ENCODE results near the gene FGFR1OP2.
A peak's percentile ranks its signal among the peaks of the same experiment; 100 is the strongest.
"Not testable (repeated sequence)": the region's sequence is repeated elsewhere in the genome, so short reads cannot be mapped to it uniquely, and the experiment has no call there.

The FGFR1OP2 gene

DNA sequence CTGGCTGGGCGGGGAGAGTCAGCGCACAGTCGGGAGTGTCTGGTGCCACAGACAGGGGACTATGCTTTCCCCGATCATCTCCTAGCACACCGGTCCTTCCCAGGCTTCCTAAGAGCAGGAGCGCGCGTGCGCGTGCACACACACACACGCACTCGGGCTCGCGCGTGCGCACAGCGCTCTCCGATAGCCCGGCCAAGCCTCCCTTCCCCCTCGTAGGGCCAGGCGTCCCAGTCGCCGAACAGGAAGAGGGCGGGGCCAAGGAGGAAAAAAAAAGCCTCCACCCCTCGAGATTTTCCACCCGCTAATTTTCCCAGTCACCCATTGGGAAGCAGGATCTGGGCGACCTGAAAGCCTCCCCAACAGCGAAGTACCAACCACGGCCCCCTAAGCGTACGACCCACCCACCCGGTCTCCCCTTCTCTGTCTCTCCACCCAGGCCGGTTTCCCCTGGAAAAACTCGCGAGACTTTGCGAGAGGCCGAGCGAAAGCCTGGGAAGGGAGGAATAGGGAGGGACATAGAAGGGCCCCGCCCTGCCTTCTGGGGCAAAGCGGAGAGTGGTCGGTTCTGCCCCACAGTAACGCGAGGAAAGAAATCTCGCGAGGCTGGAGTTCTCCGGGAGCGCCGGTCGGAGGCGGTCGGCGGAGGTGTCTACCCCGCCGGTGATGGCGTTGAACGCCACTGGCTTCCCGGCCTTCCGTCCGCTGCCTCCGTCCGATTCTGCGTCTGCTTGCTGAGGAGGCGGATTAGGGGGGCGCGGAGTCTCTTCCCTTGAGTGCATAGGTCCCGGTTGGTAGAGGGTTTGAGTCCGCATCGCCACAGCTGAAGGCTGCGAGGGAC lies at the start of gene FGFR1OP2, which contains the start of gene INTS13:
TSS of gene FGFR1OP2 (plus strand) at position 608 of the 838 bp plus-strand sequence. CDS start 15,689 bp downstream, outside the sequence.
TSS of gene INTS13 (minus strand) at position 119 of the 838 bp plus-strand sequence. CDS start 1,178 bp downstream, outside the sequence.
- Histone ChIP-seq H3K4me1 (ENCODE audit: insufficient read depth, low read length) (peaks cover 4% of the 10 kb centered on the region; the same call in 1 of the 2 replicates), H3K9ac (ENCODE audit: low read depth, low read length) (peak within 1 kb of the TSS; percentile 100), H3K9me3 (ENCODE audit: control insufficient read depth, insufficient read depth, low read length) (no peaks in the 10 kb centered on the region), H3K36me3 (ENCODE audit: insufficient read depth, low read length) (no peaks in the 10 kb centered on the region)

DNA sequence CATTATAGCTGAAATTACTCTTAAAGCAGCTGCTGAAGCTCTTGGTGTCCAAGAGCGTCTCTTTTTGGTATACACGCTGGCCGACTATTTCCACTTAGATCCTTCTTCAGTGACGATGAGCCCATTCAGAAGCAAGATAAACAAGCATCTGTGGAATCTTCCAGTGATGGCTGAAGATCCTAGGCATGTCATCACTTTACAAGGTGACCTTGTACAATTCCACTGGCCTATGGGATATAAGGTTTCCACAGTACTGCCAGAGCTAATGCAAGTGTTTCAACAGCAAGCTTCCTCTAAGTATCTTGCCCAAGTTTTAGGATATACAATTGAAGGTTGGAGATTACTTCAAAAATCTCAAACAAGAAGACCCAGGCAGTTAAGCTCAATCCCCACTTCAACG lies 47.5 kb upstream of the FGFR1OP2 start:
- Histone ChIP-seq H3K36me3 (ENCODE audit: insufficient read depth, low read length) (no peaks in the 10 kb centered on the region), H3K9me3 (ENCODE audit: control insufficient read depth, insufficient read depth, low read length) (no peaks in the 10 kb centered on the region), H3K9ac (ENCODE audit: low read depth, low read length) (no peak overlapping the region), H3K4me1 (ENCODE audit: insufficient read depth, low read length) (no peaks in the 10 kb centered on the region)

DNA sequence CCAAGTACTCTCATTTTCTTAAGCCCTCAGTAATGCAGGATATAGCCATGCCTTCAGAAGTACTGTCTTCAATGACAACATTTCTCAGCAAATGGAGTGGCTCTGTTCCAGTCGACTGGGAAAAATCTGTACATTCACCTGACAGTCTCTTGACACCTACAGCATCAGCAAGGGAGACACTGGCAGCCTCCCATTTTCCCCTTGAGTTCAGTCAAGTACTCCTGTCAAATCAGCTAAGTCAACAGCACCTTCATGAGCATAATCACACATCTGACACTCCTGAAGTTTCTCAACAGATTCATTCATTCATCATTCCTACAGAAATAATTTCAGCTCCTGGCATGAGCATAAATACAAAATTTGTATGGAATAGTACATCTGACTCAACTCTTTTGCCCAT lies 46.6 kb upstream of the FGFR1OP2 start:
- Histone ChIP-seq H3K4me1 (ENCODE audit: insufficient read depth, low read length) (no peaks in the 10 kb centered on the region), H3K9ac (ENCODE audit: low read depth, low read length) (no peak overlapping the region), H3K9me3 (ENCODE audit: control insufficient read depth, insufficient read depth, low read length) (no peaks in the 10 kb centered on the region), H3K36me3 (ENCODE audit: insufficient read depth, low read length) (no peaks in the 10 kb centered on the region)

DNA sequence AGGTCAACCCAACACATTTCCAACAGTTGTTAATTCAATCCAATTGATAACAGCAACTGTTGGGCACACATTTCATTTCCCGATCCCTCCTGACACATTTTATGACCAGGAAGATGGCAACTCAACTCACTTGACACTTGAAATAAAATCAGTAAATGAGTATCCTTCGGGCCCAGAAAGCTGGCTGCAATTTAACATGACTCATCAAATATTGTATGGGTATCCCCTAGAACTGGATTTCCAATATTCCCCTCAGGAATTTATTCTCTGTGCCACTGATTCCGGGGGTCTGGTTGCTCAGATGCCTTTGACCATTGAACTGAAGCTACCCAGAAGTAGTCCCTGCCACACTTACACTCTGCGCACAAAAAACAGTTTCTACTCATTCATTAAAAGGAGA lies 42.6 kb upstream of the FGFR1OP2 start:
- no peak overlapping the region for H3K9ac ChIP-seq (ENCODE audit: low read depth, low read length)
- H3K36me3 ChIP-seq (ENCODE audit: insufficient read depth, low read length), result 0 out of 2 replicates have a peak, but pooled peaks cover 5% of the 10 kb centered on the region
- H3K9me3 ChIP-seq (ENCODE audit: control insufficient read depth, insufficient read depth, low read length), result no peaks in the 10 kb centered on the region
- H3K4me1 ChIP-seq (ENCODE audit: insufficient read depth, low read length), result no peaks in the 10 kb centered on the region

DNA sequence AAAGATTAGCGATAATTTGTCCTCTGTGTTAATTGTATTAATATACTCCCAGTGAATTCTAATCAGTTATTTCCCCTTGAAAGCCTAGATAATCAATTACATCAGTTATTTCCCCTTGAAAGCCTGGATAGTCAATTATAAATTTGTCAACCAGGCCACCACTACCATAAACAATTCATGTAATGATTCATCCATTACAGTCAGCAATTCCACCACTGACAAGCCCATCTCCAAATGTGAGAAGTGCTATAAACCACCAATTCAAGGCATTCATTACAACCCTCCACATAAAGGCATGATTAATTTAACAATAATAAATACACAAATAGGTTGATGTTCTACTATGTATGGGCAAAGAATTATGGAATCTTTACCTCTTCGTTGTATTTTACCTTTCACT lies 41.4 kb upstream of the FGFR1OP2 start:
- no peak overlapping the region for H3K9ac ChIP-seq (ENCODE audit: low read depth, low read length)
- H3K4me1 ChIP-seq (ENCODE audit: insufficient read depth, low read length), result no peaks in the 10 kb centered on the region
- 0 out of 2 replicates have a peak, but pooled peaks cover 5% of the 10 kb centered on the region for H3K36me3 ChIP-seq (ENCODE audit: insufficient read depth, low read length)
- H3K9me3 ChIP-seq (ENCODE audit: control insufficient read depth, insufficient read depth, low read length), result no peaks in the 10 kb centered on the region

DNA sequence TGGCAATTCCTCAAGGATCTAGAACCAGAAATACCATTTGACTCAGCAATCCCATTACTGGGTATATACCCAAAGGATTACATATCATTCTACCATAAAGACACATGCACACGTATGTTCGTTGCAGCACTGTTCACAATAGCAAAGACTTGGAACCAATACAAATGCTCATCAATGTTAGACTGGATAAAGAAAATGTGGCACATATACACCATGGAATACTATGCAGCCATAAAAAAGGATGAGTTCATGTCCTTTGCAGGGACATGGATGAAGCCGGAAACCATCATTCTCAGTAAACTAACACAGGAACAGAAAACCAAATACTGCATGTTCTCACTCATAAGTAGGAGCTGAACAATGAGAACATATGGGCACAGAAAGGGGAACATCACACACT lies 34.9 kb upstream of the FGFR1OP2 start:
- H3K4me1 ChIP-seq (ENCODE audit: insufficient read depth, low read length); H3K36me3 ChIP-seq (ENCODE audit: insufficient read depth, low read length); H3K9ac ChIP-seq (ENCODE audit: low read depth, low read length); H3K9me3 ChIP-seq (ENCODE audit: control insufficient read depth, insufficient read depth, low read length): not testable (repeated sequence)

DNA sequence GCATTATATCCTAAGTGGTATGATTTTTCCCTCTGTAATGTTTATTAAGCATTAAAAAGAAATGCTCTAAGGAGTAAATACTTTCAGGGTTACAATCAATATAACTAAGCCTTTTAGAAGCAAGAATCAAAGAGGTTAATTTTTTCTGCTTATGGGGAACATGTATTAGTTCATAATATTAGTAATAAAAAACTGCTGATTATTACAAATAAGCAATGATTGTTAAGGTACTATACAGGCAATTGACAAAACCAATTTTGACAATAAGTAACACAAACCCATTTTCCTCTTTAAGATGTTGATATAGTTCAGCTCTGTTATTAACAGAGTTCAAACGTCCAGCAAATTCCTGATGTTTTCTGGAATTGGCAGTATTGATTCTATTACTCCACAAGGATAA lies 32.2 kb upstream of the FGFR1OP2 start:
- no peaks in the 10 kb centered on the region for H3K4me1 ChIP-seq (ENCODE audit: insufficient read depth, low read length)
- no peaks in the 10 kb centered on the region for H3K9me3 ChIP-seq (ENCODE audit: control insufficient read depth, insufficient read depth, low read length)
- peaks cover 7% of the 10 kb centered on the region; the same call in 1 of the 2 replicates for H3K36me3 ChIP-seq (ENCODE audit: insufficient read depth, low read length)
- no peak overlapping the region for H3K9ac ChIP-seq (ENCODE audit: low read depth, low read length)

DNA sequence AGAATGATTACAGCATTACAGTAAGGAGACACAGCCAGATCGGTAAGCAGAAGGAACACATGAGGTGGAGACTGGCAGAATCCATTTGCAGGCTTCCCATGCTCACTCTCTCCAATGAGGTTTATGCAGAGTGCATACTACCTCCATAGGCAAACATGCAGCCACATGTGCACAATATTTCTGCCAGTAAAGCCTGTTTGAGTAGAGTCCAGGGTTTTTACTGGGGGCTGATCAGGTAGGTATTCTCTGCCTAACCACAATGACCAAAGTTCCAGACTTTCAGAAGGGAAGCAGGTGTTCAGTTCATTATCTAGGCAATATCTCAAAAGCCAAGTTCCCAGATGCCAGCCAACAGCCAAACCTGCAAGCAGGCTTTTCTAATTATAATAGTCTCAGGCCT lies 31.6 kb upstream of the FGFR1OP2 start:
- Histone ChIP-seq H3K4me1 (ENCODE audit: insufficient read depth, low read length) (no peaks in the 10 kb centered on the region), H3K9ac (ENCODE audit: low read depth, low read length) (no peak overlapping the region), H3K36me3 (ENCODE audit: insufficient read depth, low read length) (peaks cover 8% of the 10 kb centered on the region; the same call in 1 of the 2 replicates), H3K9me3 (ENCODE audit: control insufficient read depth, insufficient read depth, low read length) (no peaks in the 10 kb centered on the region)

DNA sequence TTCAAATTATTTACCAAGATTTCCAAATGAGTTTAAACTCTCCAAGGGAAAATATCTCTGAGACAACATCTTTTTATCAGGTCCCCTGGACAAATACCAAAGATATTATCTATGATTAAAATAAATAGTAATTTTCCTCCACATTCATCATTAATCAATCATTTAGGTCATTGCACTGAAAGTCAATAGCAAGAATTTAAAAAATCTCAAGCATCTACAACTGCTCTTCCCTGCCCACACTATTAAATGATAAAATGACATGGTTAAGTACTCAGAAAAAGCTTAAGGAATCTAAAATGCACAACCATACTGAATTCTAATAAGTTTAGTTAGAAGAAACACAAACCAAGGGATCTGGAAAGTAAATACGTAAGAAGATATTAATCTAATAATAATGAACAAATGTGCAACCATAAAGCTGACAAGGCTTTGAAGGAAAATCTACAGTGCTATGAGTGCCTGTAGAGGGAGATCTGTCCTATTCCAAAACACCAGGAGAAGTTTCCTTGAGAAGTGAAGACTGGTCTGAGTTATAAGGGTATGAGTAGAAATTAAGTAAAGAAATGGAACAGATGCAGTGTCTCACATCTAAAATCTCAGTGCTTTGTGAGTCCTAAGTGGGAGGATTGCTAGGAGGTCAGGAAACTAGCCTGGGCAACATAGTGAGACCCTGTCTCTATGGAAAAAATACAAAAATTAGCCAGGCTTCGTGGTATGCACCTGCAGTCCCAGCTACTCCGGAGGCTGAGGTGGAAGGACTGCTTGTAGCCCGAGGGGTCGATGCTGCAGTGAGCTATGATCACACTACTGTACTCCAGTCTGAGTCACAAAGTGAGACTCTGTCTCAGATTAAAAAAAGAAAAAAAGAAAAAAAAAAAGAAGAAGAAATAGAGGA lies 19.7 kb upstream of the FGFR1OP2 start:
- Histone ChIP-seq H3K36me3 (ENCODE audit: insufficient read depth, low read length) (peaks cover 7% of the 10 kb centered on the region; the same call in 1 of the 2 replicates), H3K9me3 (ENCODE audit: control insufficient read depth, insufficient read depth, low read length) (no peaks in the 10 kb centered on the region), H3K4me1 (ENCODE audit: insufficient read depth, low read length) (no peaks in the 10 kb centered on the region), H3K9ac (ENCODE audit: low read depth, low read length) (no peak overlapping the region)

DNA sequence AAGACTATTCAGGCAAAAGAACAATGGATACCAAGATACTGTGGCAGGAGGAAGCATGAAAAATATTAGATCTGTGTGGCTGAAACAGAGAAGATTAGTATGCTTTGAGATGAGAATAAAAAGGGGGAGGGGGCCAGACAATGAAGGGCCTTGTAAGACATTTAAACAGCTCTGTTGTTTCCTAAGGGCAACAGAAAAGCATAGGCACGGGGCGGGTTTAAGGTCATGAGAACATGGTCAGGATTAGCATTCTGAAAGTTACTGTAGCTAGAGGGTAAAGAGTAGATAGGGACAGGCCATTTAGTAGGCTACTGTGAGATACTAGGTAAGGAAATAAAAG lies 19.1 kb upstream of the FGFR1OP2 start:
- H3K9me3 ChIP-seq (ENCODE audit: control insufficient read depth, insufficient read depth, low read length), result no peaks in the 10 kb centered on the region
- H3K36me3 ChIP-seq (ENCODE audit: insufficient read depth, low read length), result peaks cover 7% of the 10 kb centered on the region; the same call in 1 of the 2 replicates
- no peak overlapping the region for H3K9ac ChIP-seq (ENCODE audit: low read depth, low read length)
- no peaks in the 10 kb centered on the region for H3K4me1 ChIP-seq (ENCODE audit: insufficient read depth, low read length)

DNA sequence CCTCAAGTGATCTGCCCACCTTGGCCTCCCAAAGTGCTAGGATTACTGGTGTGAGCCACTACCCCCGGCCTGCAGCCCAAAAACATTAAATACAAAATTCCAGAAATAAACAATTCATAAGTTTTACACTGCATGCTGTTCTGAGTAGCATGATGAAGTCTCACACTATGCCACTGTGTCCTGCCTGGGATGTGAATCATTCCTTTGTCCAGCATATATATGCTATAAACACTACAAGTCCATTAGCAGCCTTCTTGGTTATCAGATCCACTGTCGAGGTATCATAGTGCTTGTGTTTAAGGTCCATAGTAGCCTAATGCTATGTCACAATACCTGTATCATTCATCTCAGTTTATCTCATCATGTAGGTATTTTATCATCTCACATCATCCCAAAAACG lies 16.4 kb upstream of the FGFR1OP2 start:
- H3K4me1 ChIP-seq (ENCODE audit: insufficient read depth, low read length), result no peaks in the 10 kb centered on the region
- peaks cover 9% of the 10 kb centered on the region for H3K36me3 ChIP-seq (ENCODE audit: insufficient read depth, low read length)
- no peak overlapping the region for H3K9ac ChIP-seq (ENCODE audit: low read depth, low read length)
- H3K9me3 ChIP-seq (ENCODE audit: control insufficient read depth, insufficient read depth, low read length), result no peaks in the 10 kb centered on the region

DNA sequence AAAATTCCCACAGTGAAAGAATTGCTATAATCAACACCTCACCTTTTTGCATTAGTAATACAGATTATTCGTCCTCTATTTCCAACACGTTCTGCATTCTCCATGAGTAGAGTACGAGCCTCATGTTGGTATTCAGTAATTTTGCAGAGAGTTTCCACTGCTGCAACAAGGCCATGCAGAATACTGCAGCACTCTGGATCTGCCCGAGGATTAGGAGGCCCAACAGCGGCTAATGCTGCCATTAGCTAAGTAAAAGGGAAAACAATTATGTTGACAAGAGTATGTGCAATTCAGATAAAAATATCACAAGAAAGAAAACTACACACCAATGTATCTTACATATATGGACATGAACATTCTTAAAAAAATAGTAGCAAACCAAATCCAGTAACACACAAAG lies 9.6 kb upstream of the FGFR1OP2 start:
- Histone ChIP-seq H3K36me3 (ENCODE audit: insufficient read depth, low read length) (peaks cover 5% of the 10 kb centered on the region), H3K9me3 (ENCODE audit: control insufficient read depth, insufficient read depth, low read length) (no peaks in the 10 kb centered on the region), H3K9ac (ENCODE audit: low read depth, low read length) (no peak overlapping the region)

DNA sequence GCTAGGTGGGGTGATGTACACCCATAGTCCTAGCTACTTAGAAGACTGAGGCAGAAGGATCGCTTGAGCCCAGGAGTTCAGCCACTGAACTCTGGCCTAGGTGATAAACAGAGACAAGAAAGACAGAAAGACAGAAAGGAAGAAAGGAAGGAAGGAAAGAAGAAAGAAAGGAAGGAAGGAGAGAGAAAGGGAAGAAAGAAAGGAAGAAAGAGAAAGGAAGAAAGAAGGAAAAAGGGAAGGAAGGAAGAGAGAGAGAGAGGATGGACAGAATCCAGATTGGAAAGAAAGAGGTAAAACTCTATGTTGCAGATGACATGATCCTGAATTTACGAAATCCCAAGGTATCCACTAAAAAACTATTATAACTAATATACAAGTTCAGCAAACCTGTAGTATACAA lies 8.7 kb upstream of the FGFR1OP2 start:
- Histone ChIP-seq H3K9me3 (ENCODE audit: control insufficient read depth, insufficient read depth, low read length) (no peaks in the 10 kb centered on the region), H3K36me3 (ENCODE audit: insufficient read depth, low read length) (peaks cover 5% of the 10 kb centered on the region), H3K9ac (ENCODE audit: low read depth, low read length) (no peak overlapping the region), H3K4me1 (ENCODE audit: insufficient read depth, low read length) (no peaks in the 10 kb centered on the region)

More for the DNA sequence above, 9.6 kb upstream of the FGFR1OP2 start:
- H3K4me1 ChIP-seq (ENCODE audit: insufficient read depth, low read length), result no peaks in the 10 kb centered on the region

DNA sequence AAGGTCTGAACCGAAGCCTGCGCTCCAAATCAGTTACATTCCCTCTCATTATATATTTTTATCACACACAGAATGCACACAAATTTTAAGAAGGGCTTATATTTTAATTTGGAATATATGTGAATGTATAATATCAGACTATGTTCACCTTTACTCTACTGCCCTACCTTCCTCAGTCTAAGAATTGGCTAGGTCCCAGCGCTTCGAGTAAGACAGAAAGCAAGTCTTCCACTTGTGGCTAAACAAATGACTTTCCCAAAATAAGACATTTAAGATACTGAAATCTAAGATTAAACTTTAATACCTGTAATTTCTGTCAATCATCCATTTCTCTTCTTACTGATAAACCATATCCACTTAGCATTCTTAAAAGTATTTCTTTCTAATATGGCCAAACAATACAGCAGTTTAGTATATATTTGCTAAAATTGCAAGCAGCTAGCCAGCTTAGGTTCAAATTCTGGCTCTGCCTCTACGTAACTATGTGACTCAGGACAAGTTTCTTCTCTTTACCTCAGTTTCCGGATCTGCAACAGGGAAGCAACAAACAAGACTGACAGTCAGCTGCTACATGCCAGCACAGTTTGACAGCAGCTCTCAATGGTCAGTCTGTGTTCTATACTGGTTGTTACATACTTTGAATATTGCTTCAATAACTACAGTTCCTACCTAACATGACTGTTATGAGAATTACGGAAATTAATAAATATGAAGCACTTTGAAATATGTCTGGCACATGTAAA lies 2.5 kb upstream of the FGFR1OP2 start:
- Histone ChIP-seq H3K9ac (ENCODE audit: low read depth, low read length) (no peak overlapping the region), H3K36me3 (ENCODE audit: insufficient read depth, low read length) (no peaks in the 10 kb centered on the region), H3K4me1 (ENCODE audit: insufficient read depth, low read length) (peaks cover 4% of the 10 kb centered on the region; the same call in 1 of the 2 replicates), H3K9me3 (ENCODE audit: control insufficient read depth, insufficient read depth, low read length) (no peaks in the 10 kb centered on the region)

All from ES-I3 (cell line).